ENCODE measurements around the gene SEC22B. TPM values are rescaled to one million over a fixed set of nuclear protein-coding genes. Genes with fewer than 3 reads are reported as not detected.
"Not testable (repeated sequence)": the region's sequence is repeated elsewhere in the genome, so short reads cannot be mapped to it uniquely, and the experiment has no call there.

The SEC22B gene
- total RNA-seq, 1 experiment from 2014 or later = 34.4 TPM

DNA sequence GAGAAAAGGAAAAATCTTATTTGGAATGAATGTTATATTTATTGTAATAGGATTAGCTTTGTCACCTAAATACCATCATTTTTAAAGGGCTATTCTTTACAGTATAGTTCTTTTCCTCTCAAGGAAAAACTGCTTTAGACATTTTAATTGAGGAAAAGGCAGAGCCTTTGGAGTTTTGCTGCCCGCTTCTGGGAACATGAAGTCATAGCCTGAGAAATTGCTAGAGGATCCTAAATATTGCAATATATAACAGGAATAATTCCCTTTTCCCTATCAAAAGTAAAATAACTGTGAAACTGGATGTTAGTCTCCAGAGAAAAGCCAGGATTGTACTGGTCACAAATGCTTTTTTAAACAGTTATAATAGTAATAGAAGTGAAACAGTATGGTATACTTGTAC, 30.5 kb downstream of the SEC22B start:
- DNase-seq (ENCODE audit: low spot score) = not testable (repeated sequence)

DNA sequence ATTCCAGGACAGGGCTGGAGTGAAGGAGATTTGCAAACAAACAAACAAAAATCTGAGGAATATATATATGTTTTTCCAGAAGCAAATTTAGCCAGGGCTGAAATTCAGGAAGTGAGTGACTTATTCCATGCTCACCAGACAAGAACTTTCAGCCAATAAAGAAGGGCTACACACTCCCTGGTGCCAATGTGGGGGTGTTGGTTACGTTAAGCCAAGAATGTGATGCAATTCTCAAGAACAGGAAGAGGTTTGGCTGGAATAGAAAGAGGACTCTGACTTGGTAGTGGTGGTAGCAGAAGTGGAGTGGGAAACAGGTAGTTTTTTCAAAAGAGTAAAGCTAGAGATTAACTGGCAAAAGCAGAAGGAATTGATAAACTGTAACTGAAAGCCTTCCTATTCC, 31.7 kb downstream of the SEC22B start:
- not testable (repeated sequence) for DNase-seq (ENCODE audit: low spot score)

DNA sequence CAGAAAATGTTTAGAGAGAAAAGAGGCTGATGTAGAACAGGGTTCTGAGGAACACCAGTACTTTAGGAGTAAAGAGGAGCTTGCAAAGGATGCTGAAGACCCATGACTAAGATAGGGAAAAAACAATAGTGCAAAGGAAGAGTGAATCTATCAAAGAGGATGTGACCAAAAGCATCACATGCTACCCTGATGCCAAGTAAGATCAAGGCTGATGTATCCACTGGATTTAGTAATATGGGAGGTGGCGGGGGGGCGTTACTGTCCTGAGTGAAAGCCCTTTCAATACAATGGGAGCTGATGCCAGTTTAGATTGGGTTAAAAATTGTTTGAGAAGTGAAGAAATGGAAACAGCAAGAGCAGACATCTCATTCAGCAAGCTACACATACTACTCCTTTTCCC, 32.2 kb downstream of the SEC22B start:
- not testable (repeated sequence) for DNase-seq (ENCODE audit: low spot score)

DNA sequence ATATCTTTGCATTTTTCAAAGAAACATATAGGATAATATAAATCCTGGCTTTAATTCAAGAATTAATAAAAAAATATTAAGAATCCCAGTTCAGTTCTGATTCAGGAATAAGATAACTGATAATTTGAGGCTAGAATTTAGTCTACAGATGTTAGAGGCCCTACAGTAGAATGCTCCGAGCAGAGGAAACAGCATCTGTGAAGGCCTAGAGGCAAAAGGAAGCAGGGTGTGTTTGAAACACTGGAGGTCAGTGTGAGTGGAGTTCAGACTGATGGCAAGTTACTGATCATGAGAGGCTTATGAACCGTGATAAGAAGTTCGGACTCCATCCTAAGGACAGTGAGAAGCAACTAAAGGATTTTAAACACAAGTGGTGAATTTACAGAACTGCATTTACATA, 33.0 kb downstream of the SEC22B start:
- DNase-seq (ENCODE audit: low spot score) = not testable (repeated sequence)

DNA sequence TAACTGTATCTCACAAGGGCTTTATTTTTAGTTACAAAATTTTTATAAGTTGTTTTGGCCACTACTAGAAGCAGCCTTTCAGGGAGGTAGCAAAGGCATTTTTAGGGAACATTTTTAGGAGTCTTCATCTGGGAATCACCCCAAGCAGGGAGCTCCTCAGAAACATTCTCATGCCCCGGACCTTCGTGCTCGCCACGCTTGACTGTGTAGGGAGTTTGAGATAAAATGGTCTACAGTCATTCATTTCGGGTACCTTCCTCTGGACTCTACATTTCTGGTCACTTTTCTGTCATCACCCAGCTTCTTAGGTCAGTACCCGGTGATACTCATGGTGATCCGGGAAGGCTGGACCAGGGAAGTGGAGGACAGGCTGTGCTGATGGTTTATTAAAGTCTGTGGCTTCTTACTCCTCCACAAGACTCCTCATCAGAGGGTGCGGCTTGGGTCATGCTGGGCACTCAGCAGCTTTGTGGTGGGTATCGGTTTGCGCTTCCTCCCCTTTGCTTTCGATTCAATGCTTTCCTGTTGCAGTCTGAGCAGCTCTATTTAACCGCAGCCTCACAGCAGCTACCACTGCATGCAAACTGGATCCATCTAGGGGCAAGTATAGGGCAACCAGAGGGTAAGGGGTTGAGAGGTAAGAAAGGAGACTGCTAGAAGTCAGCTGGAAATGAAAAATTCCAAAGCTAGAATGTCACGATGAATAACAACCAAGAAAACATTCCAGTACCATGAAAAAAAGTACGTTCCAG, 33.6 kb downstream of the SEC22B start:
- peak; percentile 54 for DNase-seq (ENCODE audit: low spot score)

DNA sequence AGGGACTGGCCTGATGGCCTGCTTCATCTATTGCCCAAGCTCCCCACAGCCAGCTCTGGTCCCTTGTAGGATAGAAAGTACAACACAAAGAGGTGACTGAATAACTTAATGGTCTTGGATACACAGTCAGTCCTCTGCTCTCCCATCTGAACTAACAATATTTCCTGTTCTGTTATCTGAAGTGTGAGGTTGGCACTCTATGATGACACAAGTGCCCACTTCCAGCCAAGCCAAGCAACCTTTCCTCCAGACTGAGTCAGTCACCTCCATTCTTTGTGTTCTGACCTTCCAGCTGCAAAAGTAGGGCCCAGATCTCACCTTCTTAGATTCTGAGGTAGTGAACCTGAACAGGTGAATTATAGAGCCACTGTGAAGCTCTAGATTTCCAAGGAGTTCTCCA, 34.5 kb downstream of the SEC22B start:
- not testable (repeated sequence) for DNase-seq (ENCODE audit: low spot score)

DNA sequence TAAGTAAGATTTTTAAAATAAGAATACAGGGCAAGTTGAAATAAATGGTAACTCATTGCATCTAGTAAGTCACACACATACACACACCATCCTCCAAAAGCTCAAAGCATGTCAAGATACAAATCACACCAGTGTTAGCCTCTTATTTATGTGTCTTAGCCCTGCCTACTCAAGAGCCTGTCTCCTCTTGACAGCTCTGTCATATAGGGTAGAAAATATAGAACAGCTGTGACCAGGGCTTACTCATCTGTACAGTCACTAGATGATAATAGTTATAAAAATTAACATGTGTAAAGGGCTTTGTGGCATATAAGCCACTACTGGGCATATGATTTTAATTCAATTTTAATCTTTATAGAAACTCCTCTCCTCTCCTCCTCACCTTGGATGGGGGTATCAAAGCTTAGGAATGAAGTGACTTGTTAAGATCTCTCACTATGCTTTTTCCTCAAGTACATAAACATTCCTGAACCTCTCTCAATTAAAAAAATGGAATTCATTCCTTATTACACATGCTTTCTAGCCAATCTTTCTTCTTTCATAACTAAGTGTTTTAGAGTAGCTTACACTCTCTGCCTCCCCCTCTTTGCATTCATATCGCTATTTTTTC, 35.6 kb downstream of the SEC22B start:
- not testable (repeated sequence) for DNase-seq (ENCODE audit: low spot score)

DNA sequence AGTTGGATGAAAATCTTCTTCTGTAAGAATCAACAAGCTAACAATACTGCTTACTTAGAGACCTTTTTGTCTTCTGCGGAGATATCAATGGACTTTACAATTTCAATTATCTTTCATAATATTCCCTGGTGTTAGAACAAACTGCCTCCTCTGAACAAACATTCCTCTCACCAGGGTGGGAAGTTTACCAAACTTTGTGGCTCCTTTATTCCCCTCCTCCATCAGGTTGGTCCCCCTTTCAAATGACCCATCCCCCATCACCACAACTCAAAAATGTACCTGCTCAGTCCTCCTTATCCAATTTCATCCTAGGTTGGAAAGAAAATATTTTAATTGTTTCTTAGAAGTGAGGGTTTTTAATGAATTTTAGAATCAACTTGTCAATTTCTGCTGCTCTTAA, 40.2 kb downstream of the SEC22B start:
- DNase-seq (ENCODE audit: low spot score) = not testable (repeated sequence)

DNA sequence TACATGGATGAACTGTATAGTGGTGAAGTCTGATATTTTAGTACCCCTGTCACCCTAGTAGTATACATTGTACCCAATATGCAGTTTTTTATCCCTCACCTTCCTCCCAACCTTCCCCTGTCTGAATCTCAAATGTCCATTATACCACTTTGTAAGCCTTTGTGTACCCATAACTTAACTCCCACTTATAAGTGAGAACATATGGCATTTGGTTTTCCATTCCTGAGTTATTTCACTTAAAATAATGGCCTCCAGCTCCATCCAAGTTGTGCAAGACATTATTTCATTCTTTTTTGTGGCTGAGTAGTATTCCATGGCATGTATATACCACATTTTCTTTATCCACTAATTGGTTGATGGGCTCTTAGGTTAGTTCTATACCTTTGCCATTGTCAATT, 42.4 kb downstream of the SEC22B start:
- not testable (repeated sequence) for DNase-seq (ENCODE audit: low spot score)

DNA sequence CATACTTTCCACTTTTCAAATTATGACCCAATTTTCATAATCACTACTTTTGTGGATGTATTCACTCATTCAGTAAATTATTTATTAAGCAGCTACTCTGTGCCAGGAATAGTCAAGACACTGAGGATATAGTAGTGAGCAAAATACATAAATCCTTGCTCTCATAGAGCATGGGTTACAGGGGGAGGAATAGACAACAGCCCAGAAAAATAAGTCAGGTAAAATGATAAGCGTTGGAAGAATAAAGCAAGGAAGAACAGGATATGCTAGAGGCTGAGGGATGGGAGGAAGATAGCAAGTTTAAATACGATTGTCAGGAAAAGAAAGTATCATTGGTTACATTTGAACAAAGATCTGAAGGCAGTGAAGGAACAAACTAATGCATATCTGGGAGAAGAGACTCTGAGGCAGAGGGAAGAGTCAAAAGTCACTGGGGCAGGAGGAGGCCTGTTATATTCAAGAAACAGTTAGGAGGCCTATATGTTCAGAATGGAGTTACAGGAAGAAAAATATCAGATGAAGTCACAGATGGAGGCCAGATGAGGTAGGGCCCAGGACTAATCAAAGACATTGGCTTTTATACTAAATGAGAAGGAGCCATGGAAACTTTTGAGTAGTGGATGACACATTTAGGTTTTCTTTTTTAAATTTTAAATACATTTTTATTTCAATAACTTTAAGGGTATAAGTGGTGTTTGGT, 42.9 kb downstream of the SEC22B start:
- no peak for DNase-seq (ENCODE audit: low spot score)

DNA sequence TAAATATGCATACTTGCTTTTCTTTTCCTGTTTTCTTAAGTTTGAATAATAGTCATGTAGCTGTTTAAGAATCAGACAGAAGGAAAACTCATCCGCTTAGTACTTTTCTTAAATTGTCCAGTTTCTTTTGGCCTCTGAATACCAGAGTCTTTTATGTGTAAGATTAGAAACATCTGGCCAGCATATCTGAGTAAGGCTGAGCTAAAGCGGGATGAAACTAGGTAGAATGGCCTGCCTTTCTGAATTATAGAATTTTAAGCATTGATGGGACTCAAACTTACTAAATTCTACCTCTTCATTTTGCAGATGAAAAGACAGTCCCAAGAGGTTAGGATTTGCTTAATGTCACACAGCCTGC, 43.9 kb downstream of the SEC22B start:
- DNase-seq (ENCODE audit: low spot score) = not testable (repeated sequence)

DNA sequence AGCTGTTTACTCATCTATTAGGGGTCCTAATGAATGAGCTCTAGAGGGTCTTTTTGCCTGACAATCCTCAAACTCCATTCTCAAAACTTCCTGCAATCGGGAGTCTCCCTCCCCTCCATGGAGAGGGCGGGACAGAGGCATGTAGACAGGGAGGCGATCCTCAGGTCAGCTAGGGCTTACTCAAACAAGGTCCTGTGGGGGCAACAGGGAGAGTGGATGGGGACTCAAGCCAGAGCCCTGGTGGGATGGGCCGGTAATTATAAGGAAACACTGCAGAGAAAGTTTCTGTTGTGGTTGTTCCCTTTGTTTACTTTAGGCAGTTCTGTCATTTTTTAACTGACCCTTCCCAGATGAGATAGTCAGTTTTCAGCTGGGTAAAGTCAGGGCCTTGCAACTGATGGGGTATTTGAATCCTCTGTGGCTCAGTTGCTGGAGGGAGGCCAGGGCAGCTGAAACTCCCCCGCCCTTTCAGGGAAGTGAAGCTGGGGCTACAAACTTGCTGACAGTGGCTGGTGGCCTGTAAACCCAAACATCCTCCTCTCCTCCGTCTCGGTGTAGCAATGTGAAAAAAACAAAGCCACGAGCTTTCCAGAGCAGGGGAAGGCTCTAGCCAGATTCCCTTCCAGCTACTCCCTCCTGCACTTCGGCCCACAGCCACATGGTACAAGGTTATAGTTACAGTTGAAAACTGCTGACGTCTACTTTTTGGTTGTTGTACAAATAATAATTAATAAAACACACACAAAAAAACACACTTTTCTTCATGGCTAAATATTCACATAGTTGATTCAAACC, 44.5 kb downstream of the SEC22B start:
- DNase-seq (ENCODE audit: low spot score) = not testable (repeated sequence)

DNA sequence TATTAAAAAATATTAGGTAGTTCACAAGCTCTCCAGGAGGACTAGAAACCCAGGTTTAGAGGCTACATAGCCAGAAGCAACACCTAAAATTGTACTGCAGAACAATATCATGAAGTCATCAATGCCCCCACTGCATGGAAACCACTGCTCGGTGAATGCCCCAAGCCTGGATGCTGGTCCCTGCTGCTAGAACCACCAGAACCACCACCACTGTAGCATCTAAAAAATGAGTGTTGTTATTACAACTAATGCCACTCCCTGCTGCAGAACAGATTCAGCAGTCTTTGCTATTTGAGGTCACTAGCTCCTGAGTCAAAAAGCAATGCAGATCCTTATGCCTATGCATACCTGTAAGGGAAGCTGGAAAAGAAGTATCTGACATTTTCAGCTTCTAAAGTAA, 48.4 kb downstream of the SEC22B start:
- not testable (repeated sequence) for DNase-seq (ENCODE audit: low spot score)

DNA sequence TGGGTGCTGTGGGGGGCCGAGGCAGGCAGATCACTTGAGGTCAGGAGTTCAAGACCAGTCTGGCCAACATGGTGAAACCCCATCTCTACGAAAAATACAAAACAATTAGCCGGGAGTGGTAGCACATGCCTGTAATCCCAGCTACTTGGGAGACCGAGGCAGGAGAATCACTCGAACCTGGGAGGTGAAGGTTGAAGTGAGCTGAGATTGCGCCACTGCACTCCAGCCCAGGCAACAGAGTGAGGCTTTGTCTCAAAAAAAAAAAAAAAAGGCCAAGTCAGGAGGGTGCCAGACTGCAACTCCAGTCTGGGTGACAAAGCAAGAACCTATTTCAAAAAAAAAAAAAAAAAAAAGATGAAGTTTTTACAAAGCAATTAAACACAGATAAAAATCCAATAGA, 50.1 kb downstream of the SEC22B start:
- DNase-seq (ENCODE audit: low spot score) = not testable (repeated sequence)

DNA sequence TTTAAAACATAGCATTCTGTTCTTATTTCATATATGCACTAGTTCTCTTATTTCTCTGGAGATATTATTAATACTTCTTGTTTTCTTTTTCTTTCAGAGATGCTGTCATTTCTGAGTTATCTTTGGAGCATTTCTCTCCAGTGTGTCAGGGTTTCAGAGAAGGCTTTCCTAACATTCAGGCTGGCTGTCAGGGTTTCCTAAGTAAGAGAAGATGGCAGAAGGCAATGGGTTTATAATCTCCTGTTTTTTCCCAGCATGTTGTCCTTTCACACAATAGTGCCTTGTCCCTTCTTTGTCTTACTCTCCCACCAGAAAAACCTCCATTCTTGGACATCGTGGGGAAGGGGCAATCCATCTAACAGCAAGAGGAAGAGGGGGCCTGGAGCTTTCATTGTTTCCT, 51.7 kb downstream of the SEC22B start:
- not testable (repeated sequence) for DNase-seq (ENCODE audit: low spot score)

DNA sequence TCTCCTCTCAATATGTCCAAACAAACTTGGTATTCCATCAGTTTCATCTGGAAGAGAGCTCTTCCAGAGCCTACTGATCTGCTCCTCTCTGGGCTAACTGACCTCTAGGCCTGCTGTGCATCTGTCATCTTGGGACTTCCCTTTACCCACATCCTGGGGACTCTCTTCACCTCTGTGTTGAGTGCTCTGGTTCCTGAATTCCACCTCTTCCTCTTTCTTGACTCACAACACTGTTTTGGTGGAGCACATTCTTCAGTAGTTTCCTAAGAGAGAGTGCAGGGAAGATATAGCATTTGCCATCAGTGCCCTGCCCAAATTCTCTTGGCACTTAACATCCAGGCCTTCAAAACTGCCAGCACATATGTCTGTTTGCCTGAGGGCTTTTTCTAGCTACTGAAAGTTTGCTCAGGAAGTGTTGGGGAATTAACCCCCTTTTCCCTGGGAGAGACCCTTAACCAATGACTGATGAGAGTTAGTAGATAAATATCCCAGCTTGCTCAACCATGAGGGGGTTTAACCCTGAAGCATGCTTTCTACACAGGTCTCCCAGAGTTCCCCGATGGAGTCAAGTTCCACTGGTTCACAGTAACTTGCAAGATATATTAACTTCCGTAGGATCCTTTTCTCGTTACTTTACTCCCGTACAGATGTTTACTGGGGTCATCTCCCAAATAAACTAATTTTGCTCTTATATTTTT, 52.4 kb downstream of the SEC22B start:
- not testable (repeated sequence) for DNase-seq (ENCODE audit: low spot score)

DNA sequence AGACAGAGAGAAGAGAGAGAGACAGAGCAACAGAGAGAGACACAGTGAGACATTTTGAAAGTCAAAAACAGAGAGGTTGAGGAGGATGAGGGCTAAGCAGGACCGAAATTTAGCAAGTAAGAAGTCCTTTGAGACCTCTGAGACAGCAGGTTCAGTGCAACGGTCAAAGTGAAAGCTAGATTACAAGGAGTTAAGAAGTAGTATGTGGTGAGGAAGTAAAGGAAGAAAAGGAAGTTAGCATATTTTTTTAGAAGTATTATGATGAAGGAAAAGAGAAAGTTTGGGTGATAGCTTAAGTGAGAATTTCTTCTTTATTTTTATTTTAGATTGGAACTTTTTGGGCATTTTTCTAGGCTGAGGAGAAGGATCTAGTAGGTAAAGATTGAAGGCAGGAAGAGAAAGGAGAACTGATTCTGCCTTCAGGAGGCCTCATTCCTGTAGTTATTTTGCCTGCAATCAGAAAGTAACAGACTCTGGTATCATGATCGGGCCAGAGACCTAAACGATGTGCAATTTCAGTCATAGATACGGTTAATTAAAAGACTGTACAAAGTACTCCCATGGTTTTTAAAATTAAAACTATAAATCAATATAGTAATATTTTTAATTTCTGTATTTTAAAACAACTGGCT, 53.9 kb downstream of the SEC22B start:
- not testable (repeated sequence) for DNase-seq (ENCODE audit: low spot score)

DNA sequence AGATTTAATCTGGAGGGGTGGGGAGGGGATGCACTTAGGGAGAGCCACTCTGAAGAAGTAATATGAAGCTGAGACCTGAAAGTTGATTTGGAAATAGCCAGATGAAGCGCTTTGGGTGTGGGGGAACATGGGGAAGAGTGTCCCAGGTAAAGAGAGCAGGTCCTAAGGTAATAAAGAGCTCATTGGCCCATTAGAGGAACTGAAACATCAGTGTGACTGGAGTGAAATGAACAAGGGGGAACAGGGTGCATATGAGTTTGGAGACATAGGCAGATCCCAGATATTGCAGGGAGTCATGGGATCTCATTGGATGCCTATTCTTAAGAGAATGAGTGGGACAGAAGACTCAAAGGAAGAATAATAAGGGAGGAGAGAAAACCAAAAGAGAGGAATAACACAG, 54.5 kb downstream of the SEC22B start:
- DNase-seq (ENCODE audit: low spot score) = not testable (repeated sequence)

DNA sequence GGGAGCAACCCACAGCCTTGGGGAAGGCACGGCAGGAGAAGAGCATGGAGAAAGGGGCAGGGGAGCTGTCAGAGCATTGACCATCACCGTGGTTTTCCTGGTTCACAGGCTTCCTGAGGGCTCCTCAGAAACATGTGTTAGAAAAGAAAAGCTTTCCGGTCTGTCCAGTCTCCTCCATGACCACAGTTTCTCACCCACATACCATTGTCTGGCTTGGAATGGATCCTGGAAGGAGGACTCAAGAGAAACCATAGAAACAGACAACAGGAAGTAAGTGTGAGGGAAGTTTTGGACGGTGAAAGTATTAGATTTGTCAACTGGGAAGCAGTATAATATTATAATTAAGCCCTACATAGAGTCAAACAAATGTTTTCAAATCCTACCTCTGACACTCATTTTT, 55.8 kb downstream of the SEC22B start:
- not testable (repeated sequence) for DNase-seq (ENCODE audit: low spot score)

DNA sequence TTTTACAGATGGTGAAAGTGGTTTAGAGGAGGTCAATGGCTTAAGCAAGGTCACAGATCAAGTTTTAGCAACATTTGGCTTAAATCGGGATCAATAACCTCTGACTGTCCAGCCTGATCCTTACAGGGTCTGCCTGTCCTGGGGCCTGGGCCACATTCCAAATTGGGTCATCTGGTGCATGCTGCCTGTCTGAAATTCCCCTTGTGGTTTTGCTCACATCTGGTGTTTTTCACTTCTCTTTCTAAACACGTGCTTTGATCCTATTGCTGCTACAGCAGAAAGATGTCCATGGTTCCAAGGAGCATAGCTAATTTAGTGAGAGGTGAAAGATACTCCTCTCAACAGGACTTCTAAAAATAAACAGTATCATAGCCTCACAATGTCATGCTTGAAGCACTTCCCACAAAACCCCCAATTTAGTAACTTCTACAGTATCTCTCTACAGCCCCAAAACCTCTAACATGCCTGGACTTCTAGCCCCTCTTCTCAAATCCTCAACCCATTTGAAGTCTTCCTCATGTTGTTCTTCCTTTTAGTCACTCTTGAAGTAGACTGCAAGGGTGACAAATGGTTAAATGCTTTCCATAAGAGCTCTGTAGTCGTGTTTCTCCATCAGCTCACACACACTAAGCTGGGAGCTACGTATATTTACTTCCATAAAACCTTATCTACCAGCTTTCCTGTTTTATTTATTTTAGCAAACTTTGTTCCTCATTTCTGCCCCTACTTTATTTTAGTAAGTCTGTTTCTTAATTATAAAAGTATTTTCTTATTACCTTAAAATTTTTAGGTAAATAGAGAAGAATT, 58.7 kb downstream of the SEC22B start:
- not testable (repeated sequence) for DNase-seq (ENCODE audit: low spot score)

Data from A172 (cell line).